GM23338 (cell line): ENCODE results near the gene NCOA7. TPM values are rescaled to one million over a fixed set of nuclear protein-coding genes. Genes with fewer than 3 reads are reported as not detected.

Experiments
- ATAC-seq: fragments of 200-7000 bp; cut with Tn5 transposase; 3 replicates; pipeline ENCODE4 v1.9.1; 2020
- DNase-seq: peaks from one replicate; pipeline ENCODE4 v3.0.0-alpha.2; 2015; ENCODE audit warnings: low spot score
- H2AFZ ChIP-seq: fragments of 200-600 bp; sonication (generic); 2 replicates; pipeline ENCODE4 v1.8.0; 2016; ENCODE audit warnings: antibody characterized with exemption, mild to moderate bottlenecking, moderate library complexity
- H3F3A ChIP-seq: fragments of 200-600 bp; sonication (generic); replicated peaks from 2 replicates; pipeline ENCODE4 v1.8.0; 2017; ENCODE audit warnings: antibody characterized with exemption, mixed run types, low read depth
- H3K27ac ChIP-seq: fragments of 200-600 bp; sonication (generic); 2 replicates; pipeline ENCODE4 v1.6.1; 2016; ENCODE audit warnings: low read depth
- H3K27me3 ChIP-seq: fragments of 200-600 bp; sonication (generic); 2 replicates; pipeline ENCODE4 v1.8.0; 2016; ENCODE audit warnings: mild to moderate bottlenecking, mixed run types, moderate library complexity; ENCODE audit not compliant: insufficient read depth
- H3K36me3 ChIP-seq: fragments of 200-600 bp; sonication (generic); 2 replicates; pipeline ENCODE4 v1.8.0; 2016; ENCODE audit warnings: mild to moderate bottlenecking; ENCODE audit not compliant: insufficient read depth
- H3K4me1 ChIP-seq: fragments of 200-600 bp; sonication (generic); 2 replicates; pipeline ENCODE4 v1.8.0; 2016; ENCODE audit warnings: mild to moderate bottlenecking, moderate library complexity; ENCODE audit not compliant: insufficient read depth
- H3K4me2 ChIP-seq: fragments of 200-600 bp; sonication (generic); 2 replicates; pipeline ENCODE4 v1.7.1; 2017; ENCODE audit warnings: mixed run types
- H3K4me3 ChIP-seq: fragments of 200-600 bp; sonication (generic); 2 replicates; pipeline ENCODE4 v1.6.1; 2016; ENCODE audit warnings: mixed run types
- H3K79me2 ChIP-seq: fragments of 200-600 bp; sonication (generic); replicated peaks from 2 replicates; pipeline ENCODE4 v1.8.0; 2017; ENCODE audit warnings: mild to moderate bottlenecking; ENCODE audit not compliant: insufficient read depth
- H3K9me2 ChIP-seq: fragments of 200-600 bp; sonication (generic); 2 replicates; pipeline ENCODE4 v1.8.0; 2017; ENCODE audit not compliant: insufficient read depth
- H4K20me1 ChIP-seq: fragments of 200-600 bp; sonication (generic); replicated peaks from 2 replicates; pipeline ENCODE4 v1.8.0; 2017; ENCODE audit warnings: mild to moderate bottlenecking; ENCODE audit not compliant: insufficient read depth
- H3K27ac Mint-ChIP-seq: 2 replicates; pipeline ENCODE4 v1.8.0; 2020; ENCODE audit warnings: inconsistent platforms, mild to moderate bottlenecking, moderate library complexity, mixed read lengths
- H3K27me3 Mint-ChIP-seq: 3 replicates; pipeline ENCODE4 v1.8.0; 2022; ENCODE audit warnings: low read depth, mild to moderate bottlenecking, moderate library complexity, mixed read lengths, inconsistent platforms; ENCODE audit not compliant: insufficient read depth, poor library complexity
- H3K36me3 Mint-ChIP-seq: 3 replicates; pipeline ENCODE4 v1.8.0; 2021; ENCODE audit warnings: low read depth, mild to moderate bottlenecking, inconsistent platforms, moderate library complexity, mixed read lengths
- H3K4me1 Mint-ChIP-seq: 3 replicates; pipeline ENCODE4 v1.8.0; 2020; ENCODE audit warnings: mild to moderate bottlenecking, inconsistent platforms, mixed read lengths
- H3K4me3 Mint-ChIP-seq: 3 replicates; pipeline ENCODE4 v1.8.0; 2021; ENCODE audit warnings: moderate library complexity, mild to moderate bottlenecking, inconsistent platforms, mixed read lengths
- H3K9me3 Mint-ChIP-seq: 3 replicates; pipeline ENCODE4 v1.8.0; 2020; ENCODE audit warnings: moderate library complexity, mild to moderate bottlenecking, inconsistent platforms, mixed read lengths
- CREB1 ChIP-seq: fragments of 250-450 bp; sonication (Bioruptor Pico); IDR thresholded peaks from 2 replicates; pipeline ENCODE4 v1.5.0; 2020; ENCODE audit warnings: low read depth, mild to moderate bottlenecking, moderate library complexity
- EZH2 ChIP-seq: fragments of 200-600 bp; sonication (generic); IDR thresholded peaks from one replicate; pipeline ENCODE4 v1.8.0; 2017; ENCODE audit warnings: antibody characterized with exemption, mild to moderate bottlenecking, low read depth; ENCODE audit not compliant: unreplicated experiment
- EZH2phosphoT487 ChIP-seq: fragments of 200-600 bp; sonication (generic); IDR thresholded peaks from one replicate; pipeline ENCODE4 v1.8.1; 2018; ENCODE audit warnings: antibody characterized with exemption; ENCODE audit not compliant: unreplicated experiment
- JUNB ChIP-seq: IDR thresholded peaks from one replicate; pipeline ENCODE4 v1.6.1; 2016; ENCODE audit warnings: antibody characterized with exemption; ENCODE audit not compliant: unreplicated experiment
- NANOG ChIP-seq: IDR thresholded peaks from 2 replicates; pipeline ENCODE4 v1.6.1; 2016; ENCODE audit warnings: antibody characterized with exemption, borderline replicate concordance
- POLR2AphosphoS5 ChIP-seq: IDR thresholded peaks from 2 replicates; pipeline ENCODE4 v1.6.1; 2016; ENCODE audit warnings: antibody characterized with exemption, low read depth
- STAT1 ChIP-seq: IDR thresholded peaks from one replicate; pipeline ENCODE4 v1.6.1; 2016; ENCODE audit warnings: antibody characterized with exemption; ENCODE audit not compliant: unreplicated experiment
- ZNF114 ChIP-seq: fragments of 250-450 bp; sonication (Bioruptor Pico); IDR thresholded peaks from 2 replicates; pipeline ENCODE4 v1.5.0; 2020; ENCODE audit warnings: mild to moderate bottlenecking, moderate library complexity
- ZNF331 ChIP-seq: fragments of 250-450 bp; sonication (Bioruptor Pico); IDR thresholded peaks from 2 replicates; pipeline ENCODE4 v1.5.0; 2020; ENCODE audit warnings: low read depth, mild to moderate bottlenecking, moderate library complexity
- polyA plus RNA-seq: library from polyadenylated mRNA; unstranded; fragments of >200 nt; fragmentation: Nextera tagmentation; extraction: Ambion mirVana; gene quantifications from 2 replicates; pipeline ENCODE4 v1.2.1, GENCODE V29; 2016
- total RNA-seq: library from RNA; depleted of rRNA; stranded (reverse); fragments of >200 nt; shearing (Covaris generic); gene quantifications from 2 replicates; pipeline ENCODE4 v1.2.3, GENCODE V29; 2014
- TF ChIP-seq, protein P1 (sequence below): fragments of 250-450 bp; sonication (Bioruptor Pico); IDR thresholded peaks from 2 replicates; pipeline ENCODE4 v1.5.0; 2020; ENCODE audit warnings: mild to moderate bottlenecking, moderate library complexity
- TF ChIP-seq, protein P2 (sequence below), 2 experiments: fragments of 200-600 bp in 1 of 2; sonication (generic) in 1 of 2; conservative IDR thresholded peaks; 2 replicates each; pipeline versions ENCODE4 v1.5.1 to v1.6.1; 2016 to 2017; ENCODE audit warnings: antibody characterized with exemption in 2 of 2, low read depth in 2 of 2, mild to moderate bottlenecking in 2 of 2, moderate library complexity in 1 of 2
- TF ChIP-seq, protein P3 (sequence below): IDR thresholded peaks from one replicate; pipeline ENCODE4 v1.6.1; 2018; ENCODE audit warnings: antibody characterized with exemption; ENCODE audit not compliant: unreplicated experiment
- TF ChIP-seq, protein P4 (sequence below): IDR thresholded peaks from 2 replicates; pipeline ENCODE4 v1.6.1; 2016; ENCODE audit warnings: antibody characterized with exemption

Gene NCOA7
- total and polyA plus RNA-seq, 2 experiments from 2014 or later = 9.3 to 15.7 TPM

DNA sequence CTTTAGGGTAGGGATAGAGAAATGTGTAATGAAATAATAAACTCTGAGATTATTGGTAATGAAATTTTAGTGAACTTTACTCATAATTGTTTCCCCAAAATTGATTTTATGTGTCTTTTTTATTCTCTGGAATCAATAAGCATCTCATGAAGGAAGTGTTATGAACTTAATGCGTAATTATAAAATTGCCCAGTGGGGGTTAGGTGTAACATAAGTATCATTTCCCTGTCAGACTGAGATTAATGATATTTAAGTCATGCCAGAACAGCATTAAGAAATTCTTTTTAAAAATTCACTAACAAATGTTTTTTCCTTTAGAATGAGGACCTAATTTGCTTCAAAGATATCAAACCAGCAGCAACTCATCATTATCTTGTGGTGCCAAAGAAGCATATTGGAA, 175.8 kb downstream of the NCOA7 start:
- Histone ChIP-seq H3F3A (no peaks in the 10 kb centered on the region), H3K79me2 (no peaks in the 10 kb centered on the region), H4K20me1 (no peaks in the 10 kb centered on the region), H3K4me3 (no peak overlapping the region), H3K36me3 (no peaks in the 10 kb centered on the region), H3K4me2 (no peak overlapping the region), H3K4me1 (no peaks in the 10 kb centered on the region), H3K9me2 (no peaks in the 10 kb centered on the region), H3K27me3 (no peaks in the 10 kb centered on the region), H2AFZ (no peak overlapping the region), H3K27ac (no peak overlapping the region)
- no peak overlapping the region for H3K4me3 Mint-ChIP-seq
- TF ChIP-seq, protein P1, sequence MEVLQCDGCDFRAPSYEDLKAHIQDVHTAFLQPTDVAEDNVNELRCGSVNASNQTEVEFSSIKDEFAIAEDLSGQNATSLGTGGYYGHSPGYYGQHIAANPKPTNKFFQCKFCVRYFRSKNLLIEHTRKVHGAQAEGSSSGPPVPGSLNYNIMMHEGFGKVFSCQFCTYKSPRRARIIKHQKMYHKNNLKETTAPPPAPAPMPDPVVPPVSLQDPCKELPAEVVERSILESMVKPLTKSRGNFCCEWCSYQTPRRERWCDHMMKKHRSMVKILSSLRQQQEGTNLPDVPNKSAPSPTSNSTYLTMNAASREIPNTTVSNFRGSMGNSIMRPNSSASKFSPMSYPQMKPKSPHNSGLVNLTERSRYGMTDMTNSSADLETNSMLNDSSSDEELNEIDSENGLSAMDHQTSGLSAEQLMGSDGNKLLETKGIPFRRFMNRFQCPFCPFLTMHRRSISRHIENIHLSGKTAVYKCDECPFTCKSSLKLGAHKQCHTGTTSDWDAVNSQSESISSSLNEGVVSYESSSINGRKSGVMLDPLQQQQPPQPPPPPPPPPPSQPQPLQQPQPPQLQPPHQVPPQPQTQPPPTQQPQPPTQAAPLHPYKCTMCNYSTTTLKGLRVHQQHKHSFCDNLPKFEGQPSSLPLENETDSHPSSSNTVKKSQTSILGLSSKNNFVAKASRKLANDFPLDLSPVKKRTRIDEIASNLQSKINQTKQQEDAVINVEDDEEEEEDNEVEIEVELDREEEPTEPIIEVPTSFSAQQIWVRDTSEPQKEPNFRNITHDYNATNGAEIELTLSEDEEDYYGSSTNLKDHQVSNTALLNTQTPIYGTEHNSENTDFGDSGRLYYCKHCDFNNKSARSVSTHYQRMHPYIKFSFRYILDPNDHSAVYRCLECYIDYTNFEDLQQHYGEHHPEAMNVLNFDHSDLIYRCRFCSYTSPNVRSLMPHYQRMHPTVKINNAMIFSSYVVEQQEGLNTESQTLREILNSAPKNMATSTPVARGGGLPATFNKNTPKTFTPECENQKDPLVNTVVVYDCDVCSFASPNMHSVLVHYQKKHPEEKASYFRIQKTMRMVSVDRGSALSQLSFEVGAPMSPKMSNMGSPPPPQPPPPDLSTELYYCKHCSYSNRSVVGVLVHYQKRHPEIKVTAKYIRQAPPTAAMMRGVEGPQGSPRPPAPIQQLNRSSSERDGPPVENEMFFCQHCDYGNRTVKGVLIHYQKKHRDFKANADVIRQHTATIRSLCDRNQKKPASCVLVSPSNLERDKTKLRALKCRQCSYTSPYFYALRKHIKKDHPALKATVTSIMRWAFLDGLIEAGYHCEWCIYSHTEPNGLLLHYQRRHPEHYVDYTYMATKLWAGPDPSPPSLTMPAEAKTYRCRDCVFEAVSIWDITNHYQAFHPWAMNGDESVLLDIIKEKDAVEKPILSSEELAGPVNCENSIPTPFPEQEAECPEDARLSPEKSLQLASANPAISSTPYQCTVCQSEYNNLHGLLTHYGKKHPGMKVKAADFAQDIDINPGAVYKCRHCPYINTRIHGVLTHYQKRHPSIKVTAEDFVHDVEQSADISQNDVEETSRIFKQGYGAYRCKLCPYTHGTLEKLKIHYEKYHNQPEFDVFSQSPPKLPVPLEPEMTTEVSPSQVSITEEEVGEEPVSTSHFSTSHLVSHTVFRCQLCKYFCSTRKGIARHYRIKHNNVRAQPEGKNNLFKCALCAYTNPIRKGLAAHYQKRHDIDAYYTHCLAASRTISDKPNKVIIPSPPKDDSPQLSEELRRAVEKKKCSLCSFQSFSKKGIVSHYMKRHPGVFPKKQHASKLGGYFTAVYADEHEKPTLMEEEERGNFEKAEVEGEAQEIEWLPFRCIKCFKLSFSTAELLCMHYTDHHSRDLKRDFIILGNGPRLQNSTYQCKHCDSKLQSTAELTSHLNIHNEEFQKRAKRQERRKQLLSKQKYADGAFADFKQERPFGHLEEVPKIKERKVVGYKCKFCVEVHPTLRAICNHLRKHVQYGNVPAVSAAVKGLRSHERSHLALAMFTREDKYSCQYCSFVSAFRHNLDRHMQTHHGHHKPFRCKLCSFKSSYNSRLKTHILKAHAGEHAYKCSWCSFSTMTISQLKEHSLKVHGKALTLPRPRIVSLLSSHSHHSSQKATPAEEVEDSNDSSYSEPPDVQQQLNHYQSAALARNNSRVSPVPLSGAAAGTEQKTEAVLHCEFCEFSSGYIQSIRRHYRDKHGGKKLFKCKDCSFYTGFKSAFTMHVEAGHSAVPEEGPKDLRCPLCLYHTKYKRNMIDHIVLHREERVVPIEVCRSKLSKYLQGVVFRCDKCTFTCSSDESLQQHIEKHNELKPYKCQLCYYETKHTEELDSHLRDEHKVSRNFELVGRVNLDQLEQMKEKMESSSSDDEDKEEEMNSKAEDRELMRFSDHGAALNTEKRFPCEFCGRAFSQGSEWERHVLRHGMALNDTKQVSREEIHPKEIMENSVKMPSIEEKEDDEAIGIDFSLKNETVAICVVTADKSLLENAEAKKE (CRISPR knock-in tag) = no peak
- no peak for TF ChIP-seq JUNB
- no peak for TF ChIP-seq CREB1 (CRISPR knock-in tag)
- TF ChIP-seq EZH2phosphoT487 = no peak
- TF ChIP-seq NANOG = no peak
- TF ChIP-seq, protein P2, sequence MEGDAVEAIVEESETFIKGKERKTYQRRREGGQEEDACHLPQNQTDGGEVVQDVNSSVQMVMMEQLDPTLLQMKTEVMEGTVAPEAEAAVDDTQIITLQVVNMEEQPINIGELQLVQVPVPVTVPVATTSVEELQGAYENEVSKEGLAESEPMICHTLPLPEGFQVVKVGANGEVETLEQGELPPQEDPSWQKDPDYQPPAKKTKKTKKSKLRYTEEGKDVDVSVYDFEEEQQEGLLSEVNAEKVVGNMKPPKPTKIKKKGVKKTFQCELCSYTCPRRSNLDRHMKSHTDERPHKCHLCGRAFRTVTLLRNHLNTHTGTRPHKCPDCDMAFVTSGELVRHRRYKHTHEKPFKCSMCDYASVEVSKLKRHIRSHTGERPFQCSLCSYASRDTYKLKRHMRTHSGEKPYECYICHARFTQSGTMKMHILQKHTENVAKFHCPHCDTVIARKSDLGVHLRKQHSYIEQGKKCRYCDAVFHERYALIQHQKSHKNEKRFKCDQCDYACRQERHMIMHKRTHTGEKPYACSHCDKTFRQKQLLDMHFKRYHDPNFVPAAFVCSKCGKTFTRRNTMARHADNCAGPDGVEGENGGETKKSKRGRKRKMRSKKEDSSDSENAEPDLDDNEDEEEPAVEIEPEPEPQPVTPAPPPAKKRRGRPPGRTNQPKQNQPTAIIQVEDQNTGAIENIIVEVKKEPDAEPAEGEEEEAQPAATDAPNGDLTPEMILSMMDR (conservative IDR thresholded peaks at IDR 0.05; ENCODE audit: low read depth in 2 of 2) = no peak
- TF ChIP-seq ZNF331 (CRISPR knock-in tag) = no peak
- TF ChIP-seq, protein P3, sequence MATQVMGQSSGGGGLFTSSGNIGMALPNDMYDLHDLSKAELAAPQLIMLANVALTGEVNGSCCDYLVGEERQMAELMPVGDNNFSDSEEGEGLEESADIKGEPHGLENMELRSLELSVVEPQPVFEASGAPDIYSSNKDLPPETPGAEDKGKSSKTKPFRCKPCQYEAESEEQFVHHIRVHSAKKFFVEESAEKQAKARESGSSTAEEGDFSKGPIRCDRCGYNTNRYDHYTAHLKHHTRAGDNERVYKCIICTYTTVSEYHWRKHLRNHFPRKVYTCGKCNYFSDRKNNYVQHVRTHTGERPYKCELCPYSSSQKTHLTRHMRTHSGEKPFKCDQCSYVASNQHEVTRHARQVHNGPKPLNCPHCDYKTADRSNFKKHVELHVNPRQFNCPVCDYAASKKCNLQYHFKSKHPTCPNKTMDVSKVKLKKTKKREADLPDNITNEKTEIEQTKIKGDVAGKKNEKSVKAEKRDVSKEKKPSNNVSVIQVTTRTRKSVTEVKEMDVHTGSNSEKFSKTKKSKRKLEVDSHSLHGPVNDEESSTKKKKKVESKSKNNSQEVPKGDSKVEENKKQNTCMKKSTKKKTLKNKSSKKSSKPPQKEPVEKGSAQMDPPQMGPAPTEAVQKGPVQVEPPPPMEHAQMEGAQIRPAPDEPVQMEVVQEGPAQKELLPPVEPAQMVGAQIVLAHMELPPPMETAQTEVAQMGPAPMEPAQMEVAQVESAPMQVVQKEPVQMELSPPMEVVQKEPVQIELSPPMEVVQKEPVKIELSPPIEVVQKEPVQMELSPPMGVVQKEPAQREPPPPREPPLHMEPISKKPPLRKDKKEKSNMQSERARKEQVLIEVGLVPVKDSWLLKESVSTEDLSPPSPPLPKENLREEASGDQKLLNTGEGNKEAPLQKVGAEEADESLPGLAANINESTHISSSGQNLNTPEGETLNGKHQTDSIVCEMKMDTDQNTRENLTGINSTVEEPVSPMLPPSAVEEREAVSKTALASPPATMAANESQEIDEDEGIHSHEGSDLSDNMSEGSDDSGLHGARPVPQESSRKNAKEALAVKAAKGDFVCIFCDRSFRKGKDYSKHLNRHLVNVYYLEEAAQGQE = no peak
- TF ChIP-seq ZNF114 (CRISPR knock-in tag) = no peak
- TF ChIP-seq, protein P4, sequence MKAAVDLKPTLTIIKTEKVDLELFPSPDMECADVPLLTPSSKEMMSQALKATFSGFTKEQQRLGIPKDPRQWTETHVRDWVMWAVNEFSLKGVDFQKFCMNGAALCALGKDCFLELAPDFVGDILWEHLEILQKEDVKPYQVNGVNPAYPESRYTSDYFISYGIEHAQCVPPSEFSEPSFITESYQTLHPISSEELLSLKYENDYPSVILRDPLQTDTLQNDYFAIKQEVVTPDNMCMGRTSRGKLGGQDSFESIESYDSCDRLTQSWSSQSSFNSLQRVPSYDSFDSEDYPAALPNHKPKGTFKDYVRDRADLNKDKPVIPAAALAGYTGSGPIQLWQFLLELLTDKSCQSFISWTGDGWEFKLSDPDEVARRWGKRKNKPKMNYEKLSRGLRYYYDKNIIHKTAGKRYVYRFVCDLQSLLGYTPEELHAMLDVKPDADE = no peak
- TF ChIP-seq STAT1 = no peak
- TF ChIP-seq EZH2 = no peak
- TF ChIP-seq POLR2AphosphoS5 = no peak
- no peaks in the 10 kb centered on the region for H3K4me1 Mint-ChIP-seq
- no peaks in the 10 kb centered on the region for H3K9me3 Mint-ChIP-seq
- no peak overlapping the region for H3K27ac Mint-ChIP-seq
- H3K36me3 Mint-ChIP-seq = peaks cover 3% of the 10 kb centered on the region; the same call in 1 of the 3 replicates
- no peaks in the 10 kb centered on the region for H3K27me3 Mint-ChIP-seq
- ATAC-seq (no peak), DNase-seq (no peak)
